HL-60/S4 treated with retinoic acid at 250 ng/mL for 4 days and 3 days (cell line): ENCODE results near the gene AP5S1.
"Not testable (repeated sequence)": the region's sequence is repeated elsewhere in the genome, so short reads cannot be mapped to it uniquely, and the experiment has no call there.

Experiments
- in situ Hi-C: fragments of 300-500 bp; cut with MboI; formaldehyde crosslinking; loops from 2 replicates; pipeline ENCODE4 v1.7.0; 2022; ENCODE audit warnings: low sequenced_read_pairs

The AP5S1 gene

GRCh38 chr20:3842348-3842930 is 22.1 kb downstream of the AP5S1 start:
- in situ Hi-C loops, result no loop called here

- in situ Hi-C loops, result no loop called here
Measured at GRCh38 chr20:3843490-3843889, 23.1 kb downstream of the AP5S1 start.

- in situ Hi-C loops, result not testable (repeated sequence)
Measured at GRCh38 chr20:3843990-3844619, 23.8 kb downstream of the AP5S1 start.

- in situ Hi-C loops, result no loop called here
Measured at GRCh38 chr20:3846378-3846739, 26.0 kb downstream of the AP5S1 start.

GRCh38 chr20:3846740-3847428 is 26.5 kb downstream of the AP5S1 start, which contains the start of gene MAVS:
TSS of gene MAVS (plus strand) at chr20:3846834. CDS start at chr20:3854625, 7,791 bp downstream.
- in situ Hi-C loops, result no loop called here

- in situ Hi-C loops, result no loop called here
Measured at GRCh38 chr20:3847429-3847940, 27.1 kb downstream of the AP5S1 start.

DNA sequence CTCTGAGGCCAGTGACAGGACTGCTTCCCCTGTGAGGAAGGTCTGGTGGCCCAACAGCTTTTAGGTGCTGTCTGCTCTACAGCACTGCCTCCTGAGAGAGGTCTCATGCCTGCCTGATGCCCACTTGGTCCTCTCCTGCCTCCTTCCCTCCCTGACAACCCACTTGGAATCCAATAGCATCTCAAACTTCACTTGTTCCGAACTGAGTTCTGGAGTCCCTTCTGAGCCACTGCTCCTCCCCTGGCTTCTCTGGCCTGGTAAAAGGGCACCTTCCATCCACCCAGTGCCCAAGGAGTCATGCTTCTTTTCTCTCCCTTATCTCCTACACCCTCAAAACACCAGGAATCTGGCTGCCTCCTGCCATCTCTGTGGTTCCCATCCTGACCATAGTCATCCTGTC is 28.2 kb downstream of the AP5S1 start:
- in situ Hi-C loops, result no loop called here

DNA sequence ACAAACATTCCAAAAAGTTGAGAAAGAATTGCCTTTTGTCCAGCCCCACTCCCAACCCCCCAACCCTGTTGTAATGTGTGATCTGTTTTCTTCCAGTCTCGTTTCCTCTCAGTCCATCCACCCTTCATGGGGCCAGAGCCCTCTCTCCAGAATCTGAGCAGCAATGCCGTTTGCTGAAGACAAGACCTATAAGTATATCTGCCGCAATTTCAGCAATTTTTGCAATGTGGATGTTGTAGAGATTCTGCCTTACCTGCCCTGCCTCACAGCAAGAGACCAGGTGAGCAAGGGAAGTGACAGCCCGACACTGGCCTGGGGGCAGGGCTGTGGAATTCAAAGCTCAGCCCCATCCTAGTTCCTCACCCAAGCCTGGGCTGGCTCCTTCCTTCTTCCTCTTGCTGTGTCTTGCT is 34.1 kb downstream of the AP5S1 start:
- in situ Hi-C loops, result no loop called here

DNA sequence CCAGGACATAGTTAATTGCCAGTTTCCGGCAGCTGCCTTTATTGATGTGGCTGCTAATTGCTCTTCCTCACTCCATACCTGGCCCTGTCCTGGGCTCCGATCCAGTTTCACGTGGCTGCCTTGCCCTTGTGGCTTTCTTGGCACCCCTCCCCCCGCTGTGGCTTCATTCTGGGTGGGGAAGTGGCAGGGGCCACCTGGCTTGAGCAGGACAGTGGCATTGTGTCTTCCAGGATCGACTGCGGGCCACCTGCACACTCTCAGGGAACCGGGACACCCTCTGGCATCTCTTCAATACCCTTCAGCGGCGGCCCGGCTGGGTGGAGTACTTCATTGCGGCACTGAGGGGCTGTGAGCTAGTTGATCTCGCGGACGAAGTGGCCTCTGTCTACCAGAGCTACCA is 37.1 kb downstream of the AP5S1 start:
- in situ Hi-C loops, result no loop called here

DNA sequence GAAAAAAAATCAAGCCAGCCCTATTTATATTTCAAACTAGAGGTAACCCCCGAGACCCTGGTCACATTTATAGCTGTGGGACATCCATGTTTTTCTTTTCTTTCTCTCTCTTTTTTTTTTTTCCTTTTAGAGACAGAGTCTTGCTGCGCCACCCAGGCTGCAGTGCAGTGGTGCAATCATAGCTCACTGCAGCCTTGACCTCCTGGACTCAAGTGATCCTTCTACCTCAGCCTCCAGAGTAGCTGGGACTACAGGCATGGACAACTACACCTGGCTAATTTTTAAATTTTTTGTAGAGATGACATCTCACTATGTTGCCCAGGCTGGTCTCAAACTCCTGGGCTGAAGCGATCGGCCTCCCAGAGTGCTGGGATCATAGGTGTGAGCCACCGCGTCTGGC is 38.3 kb downstream of the AP5S1 start:
- in situ Hi-C loops, result no loop called here

GRCh38 chr20:3861191-3861590 is 40.8 kb downstream of the AP5S1 start:
- in situ Hi-C loops, result no loop called here

DNA sequence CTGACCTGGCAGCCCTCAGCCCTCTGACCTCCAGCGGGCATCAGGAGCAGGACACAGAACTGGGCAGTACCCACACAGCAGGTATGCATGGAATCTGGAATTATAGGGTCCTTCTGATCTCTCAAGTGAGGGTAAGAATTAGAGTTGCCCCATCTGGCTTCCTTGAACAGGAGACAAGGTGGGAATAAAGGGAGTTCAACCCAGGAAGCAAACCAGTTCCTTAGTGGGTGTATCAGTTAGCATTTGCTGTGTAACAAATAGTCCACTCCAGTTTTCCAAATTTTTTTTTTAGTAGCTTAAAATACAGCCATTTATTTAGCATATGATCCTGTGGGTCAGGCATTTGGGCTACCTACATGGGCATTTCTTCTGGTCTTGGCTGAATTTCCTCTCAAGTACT is 42.0 kb downstream of the AP5S1 start:
- in situ Hi-C loops, result no loop called here

- in situ Hi-C loops, result no loop called here
Measured at GRCh38 chr20:3863317-3863716, 43.0 kb downstream of the AP5S1 start.

DNA sequence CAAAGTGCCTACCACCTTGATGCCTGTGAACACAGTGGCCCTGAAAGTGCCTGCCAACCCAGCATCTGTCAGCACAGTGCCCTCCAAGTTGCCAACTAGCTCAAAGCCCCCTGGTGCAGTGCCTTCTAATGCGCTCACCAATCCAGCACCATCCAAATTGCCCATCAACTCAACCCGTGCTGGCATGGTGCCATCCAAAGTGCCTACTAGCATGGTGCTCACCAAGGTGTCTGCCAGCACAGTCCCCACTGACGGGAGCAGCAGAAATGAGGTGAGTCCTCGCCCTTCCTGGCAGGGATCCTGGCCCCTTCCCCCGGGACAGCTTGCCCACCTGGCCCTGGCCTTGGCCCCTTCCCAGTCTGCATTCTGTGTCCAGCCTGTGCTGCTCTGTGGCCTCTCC is 44.2 kb downstream of the AP5S1 start:
- in situ Hi-C loops, result no loop called here

- in situ Hi-C loops, result no loop called here
Measured at GRCh38 chr20:3865152-3865886, 45.0 kb downstream of the AP5S1 start.

DNA sequence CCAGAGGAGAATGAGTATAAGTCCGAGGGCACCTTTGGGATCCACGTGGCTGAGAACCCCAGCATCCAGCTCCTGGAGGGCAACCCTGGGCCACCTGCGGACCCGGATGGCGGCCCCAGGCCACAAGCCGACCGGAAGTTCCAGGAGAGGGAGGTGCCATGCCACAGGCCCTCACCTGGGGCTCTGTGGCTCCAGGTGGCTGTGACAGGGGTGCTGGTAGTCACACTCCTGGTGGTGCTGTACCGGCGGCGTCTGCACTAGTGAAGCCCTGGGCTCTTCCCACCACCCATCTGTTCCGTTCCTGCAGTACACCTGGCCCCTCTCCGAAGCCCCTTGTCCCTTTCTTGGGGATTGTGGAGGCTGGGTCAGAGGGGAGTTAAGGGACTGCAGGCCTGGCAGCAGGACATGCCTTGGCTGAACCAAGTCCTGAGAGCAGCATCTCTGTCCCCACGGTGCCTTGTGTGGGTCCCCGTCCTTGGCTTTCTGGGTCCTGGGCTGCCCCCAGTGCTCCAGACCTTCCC is 45.6 kb downstream of the AP5S1 start:
- in situ Hi-C loops, result no loop called here

DNA sequence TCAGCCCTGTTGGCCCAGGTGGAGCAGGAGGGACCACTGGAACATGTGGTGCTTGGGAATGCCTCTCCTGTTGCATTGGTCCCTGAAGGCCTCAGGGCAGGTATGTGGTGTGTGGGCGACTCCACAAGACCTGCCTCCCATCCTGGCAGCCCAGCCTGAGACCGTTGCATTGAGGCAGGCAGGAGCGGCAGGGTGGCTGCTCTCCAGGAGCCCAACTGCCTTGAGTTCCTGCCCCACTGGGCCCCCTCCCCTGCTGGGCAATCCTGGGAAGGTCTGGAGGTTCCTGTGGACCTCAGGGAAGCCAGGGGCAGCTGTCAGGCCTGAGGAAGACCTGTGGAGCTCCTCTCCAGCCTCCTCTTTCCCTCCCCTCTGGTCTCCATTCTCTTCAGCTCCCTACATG is 46.1 kb downstream of the AP5S1 start:
- in situ Hi-C loops, result no loop called here

- in situ Hi-C loops, result no loop called here
Measured at GRCh38 chr20:3867802-3868201, 47.5 kb downstream of the AP5S1 start.

DNA sequence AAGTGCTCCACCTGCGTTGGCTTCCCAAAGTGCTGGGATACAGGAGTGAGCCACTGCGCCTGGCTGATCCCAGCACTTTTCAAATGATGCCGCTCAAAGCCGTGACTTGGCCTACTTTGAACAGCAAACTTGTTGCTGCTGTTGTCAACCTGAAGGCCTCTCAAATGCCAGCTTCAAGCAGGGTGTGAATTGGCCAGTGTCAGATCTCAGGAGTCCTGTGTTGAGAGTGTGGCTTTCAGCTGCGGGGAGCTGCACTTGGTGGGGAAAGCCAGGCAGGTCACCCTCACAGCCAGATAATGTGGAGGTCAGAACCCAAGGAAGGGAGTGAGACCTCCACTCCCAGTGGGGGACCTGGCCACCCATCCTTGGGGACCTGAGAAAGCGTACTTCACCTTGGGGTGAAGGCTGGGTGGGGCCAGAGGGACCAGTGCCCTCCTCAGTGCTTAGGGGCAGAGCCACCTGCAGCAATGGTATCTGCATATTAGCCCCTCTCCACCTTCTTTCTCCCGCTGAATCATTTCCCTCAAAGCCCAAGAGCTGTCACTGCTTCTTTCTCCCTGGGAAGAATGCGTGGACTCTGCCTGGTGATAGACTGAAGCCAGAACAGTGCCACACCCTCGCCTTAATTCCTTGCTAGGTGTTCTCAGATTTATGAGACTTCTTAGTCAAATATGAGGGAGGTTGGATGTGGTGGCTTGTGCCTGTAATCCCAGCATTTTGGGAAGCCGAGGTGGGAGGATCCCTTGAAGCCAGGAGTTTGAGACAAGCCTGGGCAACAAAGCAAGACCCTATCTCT is 49.7 kb downstream of the AP5S1 start:
- in situ Hi-C loops, result no loop called here

DNA sequence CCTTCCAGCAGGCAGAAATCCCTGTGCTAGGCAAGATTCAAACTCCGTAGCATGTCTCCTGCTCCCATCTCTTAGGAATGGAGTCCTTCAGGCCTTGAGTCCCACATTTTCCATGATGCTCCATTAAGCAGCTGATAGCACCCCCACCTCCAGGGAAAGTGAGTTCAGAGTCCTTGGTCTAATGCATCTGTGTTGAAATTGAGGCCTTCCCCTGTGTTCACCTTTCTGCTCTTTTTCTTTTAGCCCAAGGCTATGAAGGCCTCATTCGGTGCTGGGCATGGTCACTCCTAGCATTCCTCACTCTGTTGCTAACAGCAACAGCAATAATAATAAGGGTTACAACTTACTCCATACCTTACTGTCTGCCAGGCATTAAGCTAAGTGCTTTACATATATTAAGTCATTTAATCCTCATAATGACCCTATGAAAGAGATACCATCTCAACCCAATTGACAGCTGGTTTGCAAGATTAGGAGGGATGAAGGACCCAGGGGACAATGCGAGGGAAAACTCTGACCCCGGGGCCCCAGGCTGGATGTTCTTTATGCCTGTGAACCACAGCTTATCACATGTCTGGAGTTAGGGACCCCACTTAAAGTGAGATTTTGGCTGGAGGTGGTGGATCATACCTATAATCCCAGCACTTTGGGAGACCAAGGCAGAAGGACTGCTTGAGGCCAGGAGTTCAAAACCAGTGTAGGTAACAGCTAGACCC is 51.4 kb downstream of the AP5S1 start:
- in situ Hi-C loops, result no loop called here
